ENCODE measurements around the gene MRPL55.

- TF ChIP-seq CTCF (IDR thresholded peaks at IDR 0.05; ENCODE audit: poor library complexity, severe bottlenecking) (no peak), MXI1 (conservative IDR thresholded peaks at IDR 0.05; ENCODE audit: poor library complexity, severe bottlenecking) (no peak), EZH2 (IDR thresholded peaks at IDR 0.05; ENCODE audit: borderline replicate concordance, insufficient read depth, low read length, poor library complexity, severe bottlenecking) (no peak)
Measured at GRCh38 chr1:228123505-228123904, 14.4 kb upstream of the MRPL55 start.
